HG02763 (cell line): ENCODE data around the gene CDH13.

Source experiments
- ATAC-seq: cut with Tn5 transposase; IDR thresholded peaks from one replicate; pipeline ENCODE4 v1.9.1; 2021; ENCODE audit warnings: mild to moderate bottlenecking, moderate library complexity; ENCODE audit not compliant: unreplicated experiment

CDH13 gene

DNA sequence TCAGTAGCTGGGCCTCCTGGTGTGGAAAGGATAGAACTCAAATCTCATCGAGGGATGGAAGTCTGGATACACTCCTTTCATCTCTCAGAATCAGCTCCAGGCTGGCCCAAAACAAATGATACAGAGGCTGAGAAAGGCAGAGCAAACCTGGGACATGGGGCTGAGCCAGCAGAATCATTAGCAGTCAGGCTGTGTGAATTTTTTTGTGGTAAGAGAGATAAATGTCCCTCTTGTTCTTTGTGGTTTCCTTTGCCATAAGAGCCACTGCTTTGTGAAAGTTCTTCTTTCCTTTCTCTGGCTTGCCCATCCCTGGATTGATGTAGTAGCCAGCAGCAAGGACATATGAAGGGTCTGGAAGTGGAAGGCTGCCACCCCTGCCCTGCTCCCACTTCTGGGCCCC lies 146.2 kb downstream of the CDH13 start:
- no peak for ATAC-seq

DNA sequence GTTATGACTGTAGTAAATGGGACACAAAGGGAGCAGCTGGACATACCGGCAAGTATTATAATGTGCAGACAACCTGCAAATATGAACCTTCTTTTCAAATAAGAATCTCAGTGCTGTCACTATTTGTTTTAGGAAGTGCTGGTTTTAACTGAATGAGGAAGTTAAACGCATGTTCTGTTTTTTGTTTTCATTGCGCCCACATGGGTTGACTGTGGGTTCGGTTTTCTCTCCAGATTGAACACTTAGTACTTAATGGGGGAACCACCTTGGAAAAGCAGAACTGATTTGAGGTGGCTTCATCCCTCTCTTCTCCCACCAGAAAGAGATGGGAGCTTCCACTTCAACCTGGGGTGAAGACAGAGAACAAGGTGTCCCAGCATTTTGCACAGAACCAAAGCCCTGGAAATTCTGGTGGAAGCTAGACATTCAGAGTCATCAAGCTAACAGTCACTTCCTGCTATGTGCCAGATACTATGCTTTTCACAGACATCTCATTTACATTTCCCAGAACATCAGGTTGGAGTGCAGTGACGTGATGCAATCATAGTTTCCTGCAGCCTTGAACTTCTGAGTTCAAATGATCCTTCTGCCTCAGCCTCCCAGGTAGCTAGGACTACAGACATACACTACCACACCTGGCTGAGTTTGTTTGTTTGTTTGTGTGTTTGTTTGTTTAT lies 149.8 kb downstream of the CDH13 start:
- ATAC-seq = no peak

DNA sequence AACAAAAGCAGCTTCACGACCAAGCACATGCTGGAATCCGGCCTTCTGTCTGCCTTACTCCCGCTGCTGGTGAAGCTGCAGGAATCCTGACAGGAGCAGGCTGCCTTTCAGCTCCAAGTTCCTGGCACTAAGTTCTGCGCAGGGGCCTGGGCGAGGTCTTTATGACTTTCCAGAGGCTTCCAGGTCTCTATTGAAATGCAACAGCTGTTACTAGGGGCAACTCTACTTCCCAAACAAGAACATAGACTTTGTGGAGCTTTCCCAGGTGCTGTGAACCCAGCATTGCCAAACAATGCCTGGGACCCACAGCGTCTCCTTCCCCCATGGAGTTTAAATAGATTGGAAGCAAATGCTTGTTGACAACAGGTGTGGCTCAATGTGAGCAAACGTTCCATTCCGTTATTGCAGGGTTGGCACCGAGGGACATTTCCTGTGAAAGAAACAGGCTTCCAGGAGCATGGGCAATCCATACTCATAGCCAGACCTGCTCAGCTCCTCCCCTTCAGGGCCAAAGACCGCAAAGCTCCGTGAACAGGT lies 156.0 kb downstream of the CDH13 start:
- no peak for ATAC-seq

DNA sequence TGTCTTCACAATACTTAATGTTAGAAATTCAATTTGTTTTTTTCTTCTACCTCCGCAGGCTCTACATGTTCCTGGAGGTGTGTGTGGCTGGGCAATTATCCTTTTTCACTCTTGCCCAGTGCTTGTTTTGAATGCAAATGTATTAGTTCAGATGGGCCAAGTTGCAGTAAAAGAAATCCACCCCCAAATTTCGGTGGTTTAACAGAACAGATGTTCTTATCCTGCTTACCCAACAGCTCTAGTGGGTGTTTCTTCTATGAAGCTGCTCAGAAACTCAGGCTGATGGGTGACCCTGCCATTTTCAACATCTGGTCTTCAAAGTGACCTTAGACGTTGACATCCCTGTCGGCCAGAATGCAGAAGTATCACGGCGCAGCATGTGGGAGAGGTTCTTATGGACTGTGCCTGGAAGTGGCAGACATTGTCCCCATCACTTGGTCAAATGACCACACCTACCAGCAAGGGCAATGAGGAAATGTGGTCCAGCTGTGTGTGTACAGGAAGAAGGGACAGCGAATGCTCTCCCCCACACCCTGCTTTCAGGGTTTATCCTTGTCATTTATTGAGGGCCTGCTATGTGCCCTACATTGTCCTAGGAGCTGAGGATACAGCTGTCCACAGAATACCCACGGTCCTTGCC lies 157.3 kb downstream of the CDH13 start:
- no peak for ATAC-seq

DNA sequence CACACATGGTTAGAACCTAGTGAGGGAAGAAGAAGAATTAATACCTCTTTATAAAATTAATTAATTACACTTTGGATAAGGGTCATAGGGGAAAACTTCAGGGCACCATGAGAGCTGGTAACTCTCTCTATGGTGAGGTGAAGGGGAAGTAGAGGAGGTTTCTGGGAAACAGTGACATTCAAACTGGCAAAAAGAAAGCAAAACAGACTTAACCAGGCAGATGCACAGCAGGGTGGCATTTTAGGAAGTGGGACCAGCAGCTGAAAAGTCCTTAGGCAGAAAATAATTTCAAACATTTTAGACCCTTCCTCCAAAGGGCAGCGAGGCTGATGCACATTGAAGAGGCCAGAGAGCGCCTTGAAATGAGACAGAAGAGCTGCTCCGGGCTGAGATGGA lies 157.8 kb downstream of the CDH13 start:
- no peak for ATAC-seq

DNA sequence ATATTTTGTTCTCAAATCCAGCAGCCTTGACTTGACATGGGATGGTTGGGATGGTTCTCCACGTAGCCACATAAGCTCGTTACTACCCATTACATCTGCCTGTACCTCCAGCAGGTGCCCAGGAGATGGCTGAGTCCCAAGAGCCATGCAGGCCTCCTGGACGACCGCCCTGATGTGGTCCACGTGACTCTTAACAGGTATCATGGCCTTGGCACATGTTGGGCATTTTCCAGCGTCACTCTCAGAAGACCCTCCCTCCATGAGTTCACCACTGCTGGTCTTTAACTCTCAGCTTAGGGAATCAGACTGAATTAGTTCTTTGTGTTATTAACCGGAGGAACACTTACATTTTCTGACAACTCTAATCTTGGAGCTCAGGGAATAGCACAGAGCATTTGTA lies 161.5 kb downstream of the CDH13 start:
- ATAC-seq = no peak

DNA sequence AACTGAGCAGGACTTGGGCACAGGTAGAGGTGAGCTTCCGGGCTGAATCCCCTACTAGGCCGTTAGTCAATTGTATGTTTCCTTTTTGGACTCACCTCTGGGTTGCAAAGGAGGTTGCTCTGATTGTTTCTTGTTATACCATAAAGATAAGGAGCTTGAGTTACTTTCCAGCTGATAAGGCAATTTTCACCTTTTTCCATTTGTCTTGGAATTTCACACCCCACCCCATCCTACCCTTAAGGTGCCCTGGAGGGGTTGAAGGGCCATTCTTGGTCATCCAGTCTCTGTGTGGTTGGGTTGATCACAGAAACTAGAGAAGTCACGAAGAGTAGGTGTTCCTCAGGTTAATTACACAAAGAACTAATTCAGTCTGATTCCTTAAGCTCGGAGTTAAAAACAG lies 162.2 kb downstream of the CDH13 start:
- no peak for ATAC-seq

DNA sequence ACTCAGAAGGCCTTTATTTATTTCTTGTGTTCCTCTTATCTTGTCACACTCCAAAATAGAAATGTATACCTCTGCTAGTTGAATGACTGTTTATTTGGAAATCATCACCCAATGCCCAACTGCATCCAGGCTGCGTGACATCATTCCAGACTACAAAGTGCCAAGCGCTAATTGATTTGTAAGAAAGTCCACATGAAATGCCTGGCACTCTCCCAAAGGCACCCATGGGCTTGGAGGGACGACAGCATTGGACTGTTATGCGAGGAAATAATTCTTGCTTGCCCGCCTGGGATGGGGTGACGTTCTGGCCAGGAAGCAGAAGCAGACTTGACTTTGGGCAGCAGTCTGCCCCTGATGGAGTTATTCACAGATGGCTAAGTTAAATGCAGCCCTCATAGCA lies 165.9 kb downstream of the CDH13 start:
- ATAC-seq = no peak

DNA sequence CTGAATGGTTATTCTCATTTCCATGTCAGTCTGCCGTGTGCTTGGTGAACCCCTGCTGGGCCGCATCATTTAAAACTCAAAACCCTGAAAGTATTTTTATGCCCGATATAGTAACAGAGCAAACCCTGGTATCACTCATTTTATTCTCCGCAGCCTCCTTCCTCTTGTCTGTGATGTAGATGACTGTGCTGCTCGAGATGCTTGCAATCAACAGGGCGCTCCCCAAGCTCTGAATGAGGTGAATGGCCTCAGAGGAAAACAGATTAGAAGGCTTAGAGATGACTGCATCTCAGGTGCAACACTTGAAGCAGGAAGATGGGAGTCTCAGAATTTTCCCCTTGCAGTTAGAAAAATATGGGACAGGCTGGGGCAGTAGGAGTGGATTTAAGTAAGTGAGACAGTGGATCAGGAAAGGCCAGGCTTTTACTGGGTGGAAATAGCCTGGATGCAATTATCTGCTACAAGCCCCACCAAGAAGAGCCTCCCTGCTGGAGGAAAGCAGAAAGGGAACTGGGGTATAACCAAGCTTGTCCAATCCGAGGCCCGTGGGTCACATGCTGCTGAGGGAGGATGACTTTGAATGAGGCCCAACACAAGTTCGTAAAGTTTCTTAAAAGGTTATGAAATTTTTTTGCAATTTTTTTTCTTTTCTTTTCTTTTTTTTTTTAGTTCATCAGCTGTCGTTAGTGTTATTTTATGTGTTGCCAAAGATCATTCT lies 166.9 kb downstream of the CDH13 start:
- ATAC-seq = no peak

DNA sequence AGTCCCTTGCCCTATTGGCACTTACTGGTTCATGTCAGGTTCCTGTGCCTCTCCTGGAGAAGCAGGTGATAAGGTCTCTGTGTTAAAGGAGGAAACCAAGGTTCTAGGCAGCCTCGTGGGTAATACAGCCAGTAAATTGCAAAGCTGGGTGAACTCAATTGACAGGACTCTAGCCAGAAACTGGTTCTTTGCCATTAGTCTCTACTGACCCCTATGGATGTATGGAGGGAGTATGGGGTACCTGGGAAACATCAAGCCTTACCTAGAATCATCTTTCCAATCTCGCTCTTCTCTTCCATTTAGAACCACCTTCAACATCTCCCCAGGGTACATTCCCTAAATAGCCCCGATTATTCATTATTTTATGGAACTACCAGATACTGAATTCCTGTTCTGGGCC lies 169.3 kb downstream of the CDH13 start:
- ATAC-seq = no peak

DNA sequence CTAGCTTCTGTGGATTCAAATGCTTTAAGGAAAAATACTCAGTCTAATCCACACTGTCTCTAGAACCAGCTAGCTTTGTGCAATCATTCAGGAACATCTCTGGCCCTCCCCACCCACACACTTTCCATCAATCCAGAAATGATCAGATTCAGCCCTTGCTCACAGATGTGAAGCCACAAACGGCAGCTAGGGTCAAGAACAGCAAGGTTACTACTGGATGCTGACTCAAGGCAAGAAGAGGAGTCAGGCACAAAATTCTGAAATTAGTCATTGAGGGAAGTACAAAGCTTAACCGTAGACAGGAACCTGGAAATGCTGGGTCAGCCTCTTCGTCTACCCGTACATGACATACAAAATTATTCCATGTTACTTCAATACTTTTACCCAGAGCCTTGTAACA lies 174.6 kb downstream of the CDH13 start:
- ATAC-seq = no peak

DNA sequence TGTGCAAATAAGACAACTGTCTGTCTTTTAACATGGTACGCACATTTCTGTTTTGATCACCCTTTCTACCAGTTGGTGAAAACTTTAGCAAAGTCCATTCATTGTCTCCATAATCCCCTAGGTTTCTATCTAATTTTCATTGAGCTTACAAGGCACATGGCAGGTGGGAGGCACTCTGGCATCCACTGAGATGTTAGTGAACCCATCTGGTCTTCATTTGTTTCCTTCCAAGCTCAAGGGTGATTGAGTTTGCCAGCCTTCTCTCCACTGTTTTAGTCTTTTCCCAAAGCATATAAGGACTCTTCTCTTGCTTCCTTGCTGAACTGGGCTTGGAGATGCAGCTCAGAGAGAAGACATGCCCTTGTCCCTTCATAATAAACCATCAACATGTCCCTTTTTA lies 179.1 kb downstream of the CDH13 start:
- ATAC-seq = no peak

DNA sequence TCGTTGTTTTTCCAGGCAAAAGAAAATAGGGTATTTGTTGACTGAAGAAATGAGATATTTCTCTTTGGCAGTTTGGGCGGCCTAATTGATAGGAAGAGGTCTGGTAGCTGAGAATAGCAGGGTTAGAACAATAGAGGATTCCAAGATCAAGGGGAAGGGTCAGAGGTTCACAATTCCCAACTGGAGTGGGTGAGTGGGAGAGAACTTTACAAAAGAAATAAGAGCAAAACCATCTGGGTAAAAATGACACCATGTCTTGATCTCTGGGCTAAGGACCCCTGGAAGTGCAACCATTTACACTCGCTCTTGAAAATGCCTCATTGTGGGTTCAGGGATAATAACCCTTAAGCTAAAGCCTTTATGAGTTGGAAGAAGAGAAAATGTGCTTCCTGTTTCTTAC lies 180.5 kb downstream of the CDH13 start:
- ATAC-seq = no peak

DNA sequence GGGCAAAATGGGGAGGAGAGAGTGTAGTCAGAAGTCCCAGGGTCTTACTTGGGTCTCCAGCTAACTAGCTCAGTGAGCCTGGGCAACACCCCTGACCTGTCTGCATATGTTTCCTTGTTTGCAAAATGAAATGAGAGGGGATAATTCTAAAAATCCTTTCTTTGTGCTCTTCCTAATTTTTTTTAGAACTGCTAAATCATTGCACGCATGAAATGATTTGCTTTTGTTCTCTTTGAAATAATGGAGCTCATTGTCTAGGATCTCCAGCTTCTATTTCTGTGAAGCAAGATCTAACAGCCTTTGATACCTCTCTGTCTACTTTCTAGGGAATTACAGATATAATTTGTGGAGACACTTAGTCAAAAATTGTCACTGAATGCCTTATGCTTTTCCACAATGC lies 181.3 kb downstream of the CDH13 start:
- no peak for ATAC-seq

DNA sequence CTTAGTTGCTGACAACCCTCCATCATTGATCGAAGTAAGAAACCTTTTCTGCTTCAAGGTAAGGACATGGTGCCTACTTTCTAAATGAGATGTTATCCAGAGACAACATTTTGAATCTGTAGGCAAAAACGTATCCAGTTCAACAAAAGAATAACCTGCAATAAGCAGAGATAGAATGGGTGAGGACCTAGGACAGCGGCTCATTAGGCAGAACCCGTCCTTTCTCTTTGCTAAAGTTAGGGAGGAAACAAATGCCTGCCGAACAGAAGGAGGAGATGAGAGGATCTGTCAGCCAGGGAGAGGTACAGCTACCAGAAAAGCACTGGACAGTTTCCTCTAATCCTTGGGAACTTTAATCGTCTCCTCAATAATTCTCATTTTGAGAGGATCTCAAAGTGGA lies 183.3 kb downstream of the CDH13 start:
- no peak for ATAC-seq

DNA sequence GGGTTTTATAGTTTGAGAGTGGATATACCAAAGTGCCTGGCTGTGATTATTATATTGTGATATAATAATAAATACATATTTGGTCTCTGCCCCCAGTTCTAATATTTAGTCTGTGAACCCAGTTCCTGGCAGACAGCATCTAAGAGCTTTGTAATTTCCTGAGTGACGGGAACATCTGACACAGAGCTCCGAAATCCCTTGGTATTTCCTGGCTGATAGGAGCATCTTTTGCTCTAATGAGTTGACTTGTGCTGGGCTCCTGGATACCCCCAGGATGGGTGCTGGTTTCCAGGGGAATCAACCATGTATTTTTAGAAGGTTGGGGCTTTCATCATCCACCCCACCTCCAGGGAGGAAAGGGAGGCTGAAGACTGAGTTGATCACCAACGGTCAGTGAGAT lies 187.3 kb downstream of the CDH13 start:
- no peak for ATAC-seq

DNA sequence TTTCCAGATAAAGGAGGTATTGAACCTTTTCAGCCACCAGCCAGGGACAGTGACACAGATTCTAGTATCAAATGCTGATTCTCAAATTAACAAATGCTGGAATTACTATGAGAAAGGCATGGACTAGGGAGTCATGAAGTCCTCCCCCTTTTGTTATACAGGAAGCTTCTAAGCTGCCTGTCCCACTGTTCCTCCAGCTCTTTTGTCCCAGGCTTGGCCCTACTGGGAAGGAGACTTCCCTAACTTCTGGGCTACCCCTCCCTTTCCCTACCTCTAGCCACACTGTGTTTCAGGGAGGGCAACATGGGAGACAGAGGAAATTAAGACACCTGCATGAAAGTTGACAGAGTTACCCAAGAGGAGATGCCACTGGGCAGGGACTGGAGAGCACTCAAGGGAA lies 192.5 kb downstream of the CDH13 start:
- no peak for ATAC-seq

DNA sequence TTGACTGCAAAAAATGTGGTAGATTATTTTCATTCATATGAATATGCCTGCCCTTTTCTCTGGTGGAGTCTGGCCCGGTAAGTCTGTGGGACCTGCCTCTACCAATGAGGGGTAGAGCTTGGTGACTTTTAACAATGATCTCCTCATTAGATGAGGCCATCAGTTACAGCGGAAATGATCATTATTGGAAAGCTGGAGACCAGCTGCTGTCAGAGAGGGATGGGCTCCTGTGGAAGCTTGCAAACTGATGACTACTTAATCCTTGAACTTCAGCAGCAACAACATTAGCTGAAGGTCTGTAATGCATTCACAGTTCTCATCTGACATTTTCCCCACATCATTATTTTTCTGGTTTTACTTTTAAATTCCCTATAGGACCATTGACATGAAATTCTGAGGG lies 194.1 kb downstream of the CDH13 start:
- no peak for ATAC-seq

DNA sequence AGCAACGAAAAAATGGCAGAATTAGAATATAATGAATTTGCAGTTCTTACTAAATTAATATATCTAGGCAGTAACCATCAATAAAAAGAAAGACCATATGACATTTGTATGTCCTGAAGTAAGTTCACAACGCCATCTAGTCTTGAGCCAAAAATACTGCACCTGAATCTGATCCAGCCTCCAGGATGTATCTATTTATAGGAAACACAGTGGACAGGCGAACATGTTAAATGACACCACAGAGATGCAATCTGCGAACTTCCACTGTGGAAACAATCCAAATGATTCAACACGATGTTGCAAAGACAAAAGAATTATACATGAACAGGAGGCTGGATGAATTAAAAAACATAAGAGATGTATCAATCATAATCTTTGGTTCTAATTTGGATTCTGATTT lies 197.6 kb downstream of the CDH13 start:
- no peak for ATAC-seq

DNA sequence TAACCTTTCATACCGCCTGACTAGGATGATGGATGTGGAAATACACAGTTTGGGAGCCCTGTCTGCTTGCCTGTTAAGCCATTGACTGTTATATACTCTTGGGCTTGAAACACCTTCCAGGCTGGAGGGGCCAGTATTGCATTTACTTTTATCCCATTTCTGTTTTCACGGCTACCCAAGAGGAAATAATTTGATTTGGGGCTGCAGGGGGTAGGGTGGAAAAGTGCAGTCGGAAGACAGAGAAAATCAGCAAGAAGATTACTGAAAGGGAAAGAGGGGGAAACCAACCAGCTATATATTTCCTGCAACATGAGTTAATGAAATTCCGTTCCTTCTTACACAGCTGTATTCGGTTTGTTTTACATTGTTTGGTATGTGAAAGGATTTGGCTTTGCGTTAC lies 202.5 kb downstream of the CDH13 start:
- no peak for ATAC-seq

DNA sequence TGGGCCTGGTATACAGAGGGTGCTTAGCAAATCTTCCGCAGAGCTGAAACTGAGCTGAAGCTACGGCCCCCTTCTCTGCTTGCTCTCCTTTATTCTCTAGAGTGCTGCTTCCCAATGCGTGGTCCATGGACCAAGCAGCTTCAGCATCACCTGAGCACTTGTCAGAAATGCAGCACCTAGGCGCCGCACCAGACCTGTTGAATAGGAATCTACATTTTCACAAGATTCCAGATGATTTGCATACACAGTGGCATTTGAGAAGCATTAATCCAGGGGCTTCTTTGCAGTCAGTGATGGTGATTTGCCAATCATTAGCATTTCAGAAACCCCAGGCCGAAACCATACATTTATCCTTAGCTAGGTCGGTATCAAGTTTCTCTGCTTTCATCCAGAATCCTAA lies 204.2 kb downstream of the CDH13 start:
- no peak for ATAC-seq

DNA sequence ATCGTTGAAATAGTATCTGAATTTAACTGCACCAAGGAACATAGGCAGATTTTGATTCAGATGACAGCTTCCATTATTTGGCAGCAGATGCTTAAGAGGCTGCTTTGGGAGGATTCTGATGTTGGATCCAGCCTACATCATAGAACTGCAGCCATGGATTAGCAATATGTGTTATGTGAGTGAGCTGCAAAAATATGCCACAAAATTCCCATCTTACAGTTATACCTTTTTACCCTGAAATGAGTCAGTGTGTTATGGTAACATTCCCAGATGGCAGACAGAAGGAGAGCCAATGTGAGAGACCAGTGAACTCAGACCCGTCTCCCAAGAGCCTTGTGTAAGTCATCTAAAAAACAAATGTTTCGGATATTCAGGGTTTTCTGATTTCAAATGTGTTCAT lies 206.1 kb downstream of the CDH13 start:
- ATAC-seq = no peak
